BLaER1 treated with 17β-estradiol and CSF1 and Interleukin-3, amounts not matched to agents 10 nM and 100 nM (cell line): ENCODE data around the gene CALCOCO2.

Source experiments
- H3K27ac ChIP-seq, 11 experiments: shearing (Covaris generic); formaldehyde crosslinking; 2 replicates each; pipeline ENCODE4 v1.8.1; 2022
- H3K27me3 ChIP-seq, 11 experiments: shearing (Covaris generic); formaldehyde crosslinking; 2 replicates each; pipeline ENCODE4 v1.8.1; 2022
- H3K36me3 ChIP-seq, 11 experiments: shearing (Covaris generic); formaldehyde crosslinking; 2 replicates each; pipeline ENCODE4 v1.8.1; 2022
- H3K4me1 ChIP-seq, 10 experiments: shearing (Covaris generic); formaldehyde crosslinking; 2 replicates each; pipeline ENCODE4 v1.8.1; 2022
- H3K4me2 ChIP-seq, 11 experiments: shearing (Covaris generic); formaldehyde crosslinking; 2 replicates each; pipeline ENCODE4 v1.8.1; 2022
- H3K4me3 ChIP-seq, 10 experiments: shearing (Covaris generic); formaldehyde crosslinking; 2 replicates each; pipeline ENCODE4 v1.8.1; 2022
- H3K9ac ChIP-seq, 11 experiments: shearing (Covaris generic); formaldehyde crosslinking; 2 replicates each; pipeline ENCODE4 v1.8.1; 2022
- H3K9me3 ChIP-seq, 11 experiments: shearing (Covaris generic); formaldehyde crosslinking; replicated peaks in 1 of 11; 2 replicates each; pipeline ENCODE4 v1.8.1; 2022
- H4K20me1 ChIP-seq, 11 experiments: shearing (Covaris generic); formaldehyde crosslinking; 2 replicates each; pipeline ENCODE4 v1.8.1; 2022
- Cebpa-rat ChIP-seq, 11 experiments: shearing (Covaris generic); IDR thresholded peaks; 2 replicates each; pipeline ENCODE4 v1.8.1; 2022

CALCOCO2 gene

DNA sequence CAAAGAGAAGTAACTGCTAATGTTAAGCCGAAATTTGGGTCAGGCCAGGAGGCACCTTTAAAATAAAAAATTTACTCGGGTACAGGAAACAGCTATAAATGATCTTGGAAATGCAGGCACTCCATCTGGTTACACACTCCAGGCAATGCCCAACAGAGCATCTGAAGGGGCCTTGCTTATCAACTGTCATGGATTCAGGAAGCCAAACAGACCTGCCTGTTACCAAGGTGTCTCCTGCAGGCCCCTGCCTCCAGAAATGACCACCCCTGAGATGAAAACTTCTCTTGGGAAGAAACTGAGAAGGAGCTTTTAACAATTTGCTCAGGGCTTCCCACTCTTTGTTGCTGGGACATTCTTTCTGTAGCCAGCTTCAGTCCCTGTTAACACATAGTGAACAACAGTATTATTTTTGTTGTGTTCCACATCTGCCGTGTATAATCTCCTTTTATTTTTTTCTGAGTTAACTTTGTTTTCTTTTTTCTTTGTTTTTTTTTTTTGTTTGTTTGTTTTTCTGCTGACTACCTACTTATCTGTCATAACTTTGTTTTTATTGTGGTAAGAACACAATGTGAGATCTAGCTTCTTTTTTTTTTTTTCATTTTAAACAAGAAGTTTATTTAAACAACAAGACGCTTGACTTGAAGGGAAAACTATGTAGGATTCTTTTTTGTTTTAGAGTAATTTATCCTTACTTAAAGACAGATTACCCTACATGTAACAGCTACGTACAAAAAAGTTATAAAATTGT is 43.0 kb downstream of the CALCOCO2 start:
- peak overlapping the region in 6 of 11 experiments; percentile 8 to 85 (median 48); a peak in 7 of 22 replicates for H3K4me2 ChIP-seq
- peaks cover 0 to 6% (median 0%) of the 10 kb centered on the region in 11 experiments; a peak in 1 of 22 replicates for H4K20me1 ChIP-seq
- no peaks in the 10 kb centered on the region for H3K36me3 ChIP-seq
- H3K4me3 ChIP-seq, result no peak overlapping the region
- H3K27me3 ChIP-seq, result peaks cover 0 to 8% (median 0%) of the 10 kb centered on the region in 11 experiments; a peak in 3 of 22 replicates
- H3K27ac ChIP-seq, result no peak overlapping the region
- TF ChIP-seq Cebpa-rat (IDR thresholded peaks at IDR 0.05), result no peak
- H3K9me3 ChIP-seq, result no peaks in the 10 kb centered on the region
- peaks cover 12 to 70% (median 65%) of the 10 kb centered on the region in 10 experiments; a peak in 19 of 20 replicates for H3K4me1 ChIP-seq
- H3K9ac ChIP-seq, result no peak overlapping the region

DNA sequence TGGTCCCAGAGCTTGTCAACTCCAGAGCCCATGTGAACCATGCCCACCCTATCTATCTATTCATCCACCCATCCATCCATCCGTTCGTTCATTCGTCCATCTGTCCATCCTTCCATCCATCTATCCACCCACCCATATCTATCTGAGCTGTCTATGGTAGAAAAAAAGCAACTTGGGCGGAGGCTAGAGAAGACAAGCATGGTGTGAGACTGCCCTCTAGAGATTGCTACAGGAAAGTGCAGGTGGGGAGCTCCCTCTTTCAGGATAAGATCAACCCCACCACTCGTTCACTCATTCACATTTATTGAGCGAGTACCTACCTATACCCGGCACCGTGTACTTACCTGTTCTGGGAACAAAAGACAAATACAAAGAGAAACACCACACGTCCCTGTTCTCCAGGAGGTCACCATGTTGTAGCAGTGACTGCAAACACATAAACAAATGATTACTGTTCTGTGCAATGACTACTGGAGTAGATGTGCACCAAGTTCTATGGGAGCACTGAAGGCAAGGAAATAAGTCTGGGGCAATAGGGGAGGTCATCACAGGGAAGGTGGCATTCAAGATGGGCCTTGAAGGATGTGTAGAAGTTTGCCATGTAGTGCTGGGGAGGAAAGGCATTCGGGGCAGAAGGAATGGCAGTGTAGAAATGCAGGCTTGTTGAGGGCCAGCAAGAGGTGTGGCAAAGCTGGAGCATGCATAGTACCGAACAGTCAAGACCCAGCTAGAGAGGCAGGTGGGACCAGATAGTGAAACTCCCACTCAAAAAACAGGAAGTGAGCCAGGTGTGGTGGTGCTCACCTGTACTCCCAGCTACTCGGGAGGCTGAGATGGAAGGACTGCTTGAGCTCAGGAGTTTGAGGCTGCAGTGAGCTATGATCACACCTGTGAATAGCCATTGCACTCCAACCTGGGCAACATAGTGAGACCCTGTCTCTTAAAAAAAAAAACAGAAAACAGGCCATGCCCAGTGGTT is 48.4 kb downstream of the CALCOCO2 start:
- TF ChIP-seq Cebpa-rat (IDR thresholded peaks at IDR 0.05), result no peak
- Histone ChIP-seq H3K27ac (no peak overlapping the region), H3K9ac (no peak overlapping the region), H3K4me1 (peaks cover 6 to 22% (median 20%) of the 10 kb centered on the region in 10 experiments; a peak in 18 of 20 replicates), H3K4me2 (no peak overlapping the region), H3K36me3 (no peaks in the 10 kb centered on the region), H4K20me1 (no peaks in the 10 kb centered on the region), H3K9me3 (no peaks in the 10 kb centered on the region), H3K4me3 (no peak overlapping the region), H3K27me3 (no peaks in the 10 kb centered on the region)

DNA sequence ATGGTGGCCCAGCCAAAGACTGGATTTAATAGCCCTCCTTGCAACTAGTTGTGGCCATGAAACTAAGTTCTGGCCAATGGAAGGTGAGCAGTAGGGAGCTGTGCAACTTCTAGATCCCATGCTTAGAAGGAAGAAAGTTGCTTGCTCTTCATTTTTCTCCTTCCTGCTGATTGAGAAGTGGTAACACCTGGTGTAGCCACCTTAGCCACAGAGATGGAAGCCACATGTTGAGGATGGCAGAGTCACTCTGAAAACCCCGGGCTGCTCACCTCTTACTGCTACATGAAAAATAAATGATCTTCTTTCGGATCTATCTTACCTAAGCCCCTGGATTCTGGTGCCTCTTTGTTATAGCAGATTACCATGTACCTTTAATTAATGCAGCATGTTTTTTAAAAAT is 51.4 kb downstream of the CALCOCO2 start:
- no peak for TF ChIP-seq Cebpa-rat (IDR thresholded peaks at IDR 0.05)
- Histone ChIP-seq H3K9me3 (no peaks in the 10 kb centered on the region), H3K4me1 (peaks cover under 1 to 14% (median 13%) of the 10 kb centered on the region in 10 experiments; a peak in 18 of 20 replicates), H3K4me2 (no peak overlapping the region), H3K9ac (no peak overlapping the region), H3K27me3 (no peaks in the 10 kb centered on the region), H3K36me3 (no peaks in the 10 kb centered on the region), H3K4me3 (no peak overlapping the region), H3K27ac (no peak overlapping the region), H4K20me1 (no peaks in the 10 kb centered on the region)

DNA sequence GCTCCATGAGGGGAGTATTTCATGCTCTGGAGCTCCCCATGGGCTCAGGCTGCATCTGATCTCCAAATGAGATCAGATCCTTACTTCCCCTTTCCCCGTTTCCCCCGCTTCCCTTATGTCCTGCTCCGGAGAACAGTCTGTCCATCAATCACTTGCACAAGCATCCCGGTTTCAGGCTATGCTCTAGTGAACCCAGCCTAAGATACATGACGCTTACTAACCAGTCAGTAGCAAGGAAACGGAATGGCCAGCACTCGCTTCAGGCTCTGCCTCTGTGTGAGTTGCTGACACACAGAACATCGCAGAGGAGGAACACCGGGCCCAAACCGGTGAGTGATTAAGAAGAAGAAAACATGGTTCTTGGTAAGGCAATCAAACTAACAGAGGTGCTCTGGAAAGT is 52.3 kb downstream of the CALCOCO2 start:
- no peak for TF ChIP-seq Cebpa-rat (IDR thresholded peaks at IDR 0.05)
- H3K9ac ChIP-seq, result no peak overlapping the region
- no peak overlapping the region for H3K4me3 ChIP-seq
- no peak overlapping the region for H3K27ac ChIP-seq
- peaks cover 0 to 5% (median 4%) of the 10 kb centered on the region in 10 experiments; a peak in 13 of 20 replicates for H3K4me1 ChIP-seq
- no peaks in the 10 kb centered on the region for H4K20me1 ChIP-seq
- no peaks in the 10 kb centered on the region for H3K9me3 ChIP-seq
- H3K36me3 ChIP-seq, result no peaks in the 10 kb centered on the region
- no peaks in the 10 kb centered on the region for H3K27me3 ChIP-seq
- H3K4me2 ChIP-seq, result no peak overlapping the region

DNA sequence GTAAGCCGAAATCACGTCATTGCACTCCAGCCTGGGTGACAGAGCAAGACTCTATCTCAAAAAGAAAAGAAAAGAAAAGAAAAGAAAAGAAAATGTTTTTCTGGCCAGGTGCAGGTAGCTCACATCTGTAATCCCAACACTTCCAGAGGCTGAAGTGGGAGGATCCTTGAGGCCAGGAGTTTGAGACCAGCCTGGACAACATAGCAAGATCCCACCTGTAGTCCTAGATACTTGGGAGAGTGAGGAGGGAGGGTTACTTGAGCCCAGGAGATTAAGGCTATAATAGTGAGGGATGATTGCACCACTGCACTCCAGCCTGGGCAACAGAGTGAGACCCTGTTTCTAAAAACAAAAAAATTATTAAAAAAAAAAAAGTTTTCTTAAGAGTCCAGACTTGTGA is 59.3 kb downstream of the CALCOCO2 start:
- TF ChIP-seq Cebpa-rat (IDR thresholded peaks at IDR 0.05), result no peak
- Histone ChIP-seq H3K4me3 (no peak overlapping the region), H3K36me3 (peaks cover 2 to 14% (median 10%) of the 10 kb centered on the region in 11 experiments; a peak in 21 of 22 replicates), H3K9me3 (no peaks in the 10 kb centered on the region), H3K9ac (no peak overlapping the region), H3K4me2 (no peak overlapping the region), H4K20me1 (no peaks in the 10 kb centered on the region), H3K4me1 (peaks cover 26 to 33% (median 28%) of the 10 kb centered on the region in 10 experiments), H3K27ac (no peak overlapping the region), H3K27me3 (no peaks in the 10 kb centered on the region)

DNA sequence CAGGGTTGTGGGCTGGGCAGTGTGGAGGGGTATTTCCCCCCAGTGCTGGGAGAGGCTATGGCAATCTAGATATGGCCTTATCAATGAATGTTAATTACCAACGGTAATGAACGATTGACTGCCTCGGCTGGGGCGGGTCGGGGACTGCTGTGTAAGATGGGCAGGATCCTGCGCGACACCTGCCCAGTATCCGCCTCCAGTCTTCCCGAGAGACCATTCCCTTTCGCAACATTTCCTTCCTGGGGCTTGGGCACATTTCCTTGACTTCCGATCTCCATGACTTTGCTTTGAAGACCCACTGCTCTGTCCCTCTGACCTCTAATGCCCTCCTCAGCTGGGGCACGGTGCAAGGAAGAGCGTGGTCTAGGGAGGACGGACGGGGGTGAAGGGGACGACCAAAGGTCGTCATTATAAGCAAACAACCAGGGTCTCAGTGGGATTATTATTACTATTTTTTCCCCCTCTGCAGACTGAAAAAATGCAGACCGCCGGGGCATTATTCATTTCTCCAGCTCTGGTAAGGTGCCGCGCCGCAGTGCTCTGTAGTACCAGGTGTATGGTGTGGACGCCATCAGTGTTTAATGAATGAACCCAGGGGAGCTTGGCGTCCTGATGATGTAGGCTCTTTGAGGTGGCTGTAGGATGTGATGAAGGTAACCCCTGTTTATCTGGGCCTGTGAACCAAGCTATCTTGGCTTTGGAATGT is 62.3 kb downstream of the CALCOCO2 start:
- H4K20me1 ChIP-seq, result no peaks in the 10 kb centered on the region
- peaks cover 24 to 44% (median 40%) of the 10 kb centered on the region in 11 experiments for H3K36me3 ChIP-seq
- no peaks in the 10 kb centered on the region for H3K9me3 ChIP-seq
- peaks cover 28 to 41% (median 34%) of the 10 kb centered on the region in 10 experiments for H3K4me1 ChIP-seq
- H3K4me2 ChIP-seq, result peak overlapping the region; percentile 76 to 98 (median 92)
- TF ChIP-seq Cebpa-rat (IDR thresholded peaks at IDR 0.05), result peak in 3 of 11 experiments; percentile 12 to 69 (median 59); a peak in 3 of 22 replicates
- H3K4me3 ChIP-seq, result peak overlapping the region; percentile 72 to 92 (median 86)
- no peaks in the 10 kb centered on the region for H3K27me3 ChIP-seq
- H3K27ac ChIP-seq, result peak overlapping the region; percentile 45 to 93 (median 82)
- peak overlapping the region; percentile 79 to 90 (median 87) for H3K9ac ChIP-seq

DNA sequence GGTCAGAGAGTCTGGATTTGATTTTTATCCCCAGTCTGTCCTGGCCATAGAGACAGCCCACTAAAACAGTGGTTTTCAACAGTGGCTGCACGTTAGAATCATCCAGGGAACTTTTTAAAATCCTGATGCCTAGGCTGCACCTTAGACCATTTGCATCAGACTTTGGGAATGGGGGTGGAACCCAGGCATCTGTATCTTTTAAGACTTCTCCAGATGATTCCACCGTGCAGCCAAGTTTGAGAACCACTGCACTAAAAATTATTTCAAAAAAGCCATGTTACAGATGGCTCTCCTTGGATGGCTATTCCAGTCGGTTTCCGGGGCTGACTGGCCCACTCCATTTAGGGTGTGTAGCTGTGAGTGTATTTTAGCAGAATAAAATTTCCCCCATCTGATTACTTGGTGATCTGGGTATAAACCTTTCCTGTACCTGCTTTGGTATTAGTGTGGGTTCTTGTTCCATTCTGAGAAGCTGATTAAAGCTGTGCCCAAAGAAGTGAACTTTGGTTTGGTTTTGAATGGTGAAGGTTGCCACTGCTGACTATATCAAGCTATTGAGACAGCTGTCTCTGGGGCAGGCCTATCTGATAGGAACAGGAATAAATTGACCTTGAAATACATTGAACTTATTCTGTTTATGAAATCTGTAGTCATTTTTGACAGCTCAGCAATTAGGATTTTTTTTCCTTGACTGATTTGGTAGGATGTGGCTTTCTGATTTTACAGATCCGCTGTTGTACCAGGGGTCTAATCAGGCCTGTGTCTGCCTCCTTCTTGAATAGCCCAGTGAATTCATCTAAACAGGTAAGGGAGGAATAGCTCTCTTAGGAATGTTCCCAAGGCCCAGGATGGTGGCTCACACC is 63.0 kb downstream of the CALCOCO2 start:
- Histone ChIP-seq H3K9me3 (no peaks in the 10 kb centered on the region), H3K9ac (peak overlapping the region; percentile 79 to 90 (median 87); a peak in 21 of 22 replicates), H4K20me1 (no peaks in the 10 kb centered on the region), H3K4me1 (peaks cover 28 to 47% (median 37%) of the 10 kb centered on the region in 10 experiments), H3K27ac (peak overlapping the region in 10 of 11 experiments; percentile 76 to 93 (median 82); a peak in 19 of 22 replicates), H3K4me3 (peak overlapping the region; percentile 72 to 92 (median 86)), H3K36me3 (peaks cover 28 to 52% (median 45%) of the 10 kb centered on the region in 11 experiments), H3K27me3 (no peaks in the 10 kb centered on the region), H3K4me2 (peak overlapping the region; percentile 76 to 98 (median 92))
- no peak for TF ChIP-seq Cebpa-rat (IDR thresholded peaks at IDR 0.05)
